HCT116 (cell line): ENCODE results near the gene PIGW.

Experiments used
- CTCF ChIP-seq, 3 experiments: fragments of 200-600 bp in 1 of 3; sonication (generic) in 1 of 3; IDR thresholded peaks in 2 of 3; conservative IDR thresholded peaks in 1 of 3; 2 replicates each; pipeline ENCODE4 v1.5.1; 2012 to 2017; ENCODE audit warnings: low read depth in 2 of 3, low read length in 2 of 3, antibody characterized with exemption in 1 of 3, borderline replicate concordance in 1 of 3, control low read depth in 1 of 3, mild to moderate bottlenecking in 1 of 3, mixed read lengths in 1 of 3, mixed run types in 1 of 3, moderate library complexity in 1 of 3; ENCODE audit not compliant: insufficient read depth in 1 of 3
- ELF1 ChIP-seq: IDR thresholded peaks from 2 replicates; pipeline ENCODE4 v1.6.1; 2012; ENCODE audit warnings: low read depth, borderline replicate concordance
- EZH2 ChIP-seq: fragments of 200-600 bp; sonication (generic); IDR thresholded peaks from 2 replicates; pipeline ENCODE4 v1.6.1; 2017; ENCODE audit warnings: antibody characterized with exemption, mixed run types
- JUND ChIP-seq: IDR thresholded peaks from 2 replicates; pipeline ENCODE4 v1.6.1; 2012
- POLR2AphosphoS5 ChIP-seq: IDR thresholded peaks from 2 replicates; pipeline ENCODE4 v1.6.1; 2011; ENCODE audit warnings: mild to moderate bottlenecking, low read depth, low read length, moderate library complexity
- SP1 ChIP-seq: IDR thresholded peaks from 2 replicates; pipeline ENCODE4 v1.6.1; 2012; ENCODE audit warnings: low read depth
- TCF7L2 ChIP-seq: IDR thresholded peaks from 2 replicates; pipeline ENCODE4 v1.7.0; 2011; ENCODE audit warnings: borderline replicate concordance, inconsistent platforms; ENCODE audit not compliant: insufficient read depth, insufficient read length; ENCODE audit errors: extremely low read depth
- YY1 ChIP-seq: IDR thresholded peaks from 2 replicates; pipeline ENCODE4 v1.6.1; 2011; ENCODE audit warnings: low read length, low read depth, moderate library complexity, mild to moderate bottlenecking; ENCODE audit not compliant: insufficient replicate concordance; ENCODE audit errors: extremely low read depth
- ZFX ChIP-seq: fragments of 450-650 bp; IDR thresholded peaks from 2 replicates; pipeline ENCODE4 v1.6.1; 2017

DNA sequence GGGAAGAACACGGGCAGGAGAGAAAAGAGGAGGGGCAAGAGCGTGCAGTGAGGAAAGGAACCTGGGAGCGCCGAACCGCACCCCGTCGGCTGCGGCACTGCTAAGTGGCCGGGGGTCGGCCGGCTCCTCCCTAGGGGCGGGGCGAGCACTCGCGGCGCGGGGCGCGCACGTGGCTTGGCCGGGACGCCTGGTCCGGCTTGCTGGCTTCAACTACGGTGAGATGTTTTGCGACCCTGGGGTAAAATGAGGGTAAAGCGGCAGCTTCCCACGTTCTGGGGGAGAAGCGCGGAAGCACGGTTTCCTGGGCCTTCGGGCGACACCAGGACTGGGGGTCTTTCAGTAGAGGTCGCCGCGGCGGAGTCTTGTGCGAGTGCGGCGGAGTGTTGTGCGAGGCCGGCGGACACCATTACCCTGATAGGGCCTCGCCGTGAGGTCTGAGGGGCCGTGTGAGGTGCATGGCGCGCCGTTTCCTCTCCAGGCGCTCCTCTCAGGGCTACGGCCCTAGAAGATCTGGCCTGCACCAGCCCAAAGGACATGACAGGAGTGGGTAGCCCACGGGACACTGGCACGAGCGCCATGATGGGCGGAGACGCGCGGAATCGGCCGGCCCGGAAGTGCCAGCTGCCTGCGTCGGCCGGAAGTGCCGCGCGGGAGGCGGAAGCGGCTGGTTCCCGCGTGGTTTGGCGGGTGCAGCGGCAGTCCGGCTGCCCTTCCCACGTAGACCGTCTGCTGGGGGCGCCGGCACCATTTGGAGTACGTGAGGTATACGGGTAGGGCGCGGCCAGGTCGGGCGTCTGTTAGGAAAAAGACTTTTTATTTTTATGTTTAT is at the start of gene PIGW, which contains the start of gene MYO19:
- no peak for TF ChIP-seq TCF7L2
- peak; percentile 23; the same call in 1 of the 2 replicates for TF ChIP-seq JUND
- TF ChIP-seq YY1, result peak; percentile 90
- TF ChIP-seq EZH2, result no peak
- peak; percentile 44; the same call in 1 of the 2 replicates for TF ChIP-seq SP1
- TF ChIP-seq CTCF (IDR thresholded peaks at IDR 0.05 in 2 of 3, conservative IDR thresholded peaks at IDR 0.05 in 1 of 3; ENCODE audit: borderline replicate concordance in 1 of 3, insufficient read depth in 1 of 3, low read depth in 2 of 3, low read length in 2 of 3), result no peak
- peak; percentile 95 for TF ChIP-seq ELF1
- peak; percentile 67 for TF ChIP-seq ZFX
- peak; percentile 97 for TF ChIP-seq POLR2AphosphoS5
